Measurements from ENCODE around the gene USP9Y.
A peak's percentile ranks its signal among the peaks of the same experiment; 100 is the strongest.
"Not testable (repeated sequence)": the region's sequence is repeated elsewhere in the genome, so short reads cannot be mapped to it uniquely, and the experiment has no call there.

USP9Y gene, protein sequence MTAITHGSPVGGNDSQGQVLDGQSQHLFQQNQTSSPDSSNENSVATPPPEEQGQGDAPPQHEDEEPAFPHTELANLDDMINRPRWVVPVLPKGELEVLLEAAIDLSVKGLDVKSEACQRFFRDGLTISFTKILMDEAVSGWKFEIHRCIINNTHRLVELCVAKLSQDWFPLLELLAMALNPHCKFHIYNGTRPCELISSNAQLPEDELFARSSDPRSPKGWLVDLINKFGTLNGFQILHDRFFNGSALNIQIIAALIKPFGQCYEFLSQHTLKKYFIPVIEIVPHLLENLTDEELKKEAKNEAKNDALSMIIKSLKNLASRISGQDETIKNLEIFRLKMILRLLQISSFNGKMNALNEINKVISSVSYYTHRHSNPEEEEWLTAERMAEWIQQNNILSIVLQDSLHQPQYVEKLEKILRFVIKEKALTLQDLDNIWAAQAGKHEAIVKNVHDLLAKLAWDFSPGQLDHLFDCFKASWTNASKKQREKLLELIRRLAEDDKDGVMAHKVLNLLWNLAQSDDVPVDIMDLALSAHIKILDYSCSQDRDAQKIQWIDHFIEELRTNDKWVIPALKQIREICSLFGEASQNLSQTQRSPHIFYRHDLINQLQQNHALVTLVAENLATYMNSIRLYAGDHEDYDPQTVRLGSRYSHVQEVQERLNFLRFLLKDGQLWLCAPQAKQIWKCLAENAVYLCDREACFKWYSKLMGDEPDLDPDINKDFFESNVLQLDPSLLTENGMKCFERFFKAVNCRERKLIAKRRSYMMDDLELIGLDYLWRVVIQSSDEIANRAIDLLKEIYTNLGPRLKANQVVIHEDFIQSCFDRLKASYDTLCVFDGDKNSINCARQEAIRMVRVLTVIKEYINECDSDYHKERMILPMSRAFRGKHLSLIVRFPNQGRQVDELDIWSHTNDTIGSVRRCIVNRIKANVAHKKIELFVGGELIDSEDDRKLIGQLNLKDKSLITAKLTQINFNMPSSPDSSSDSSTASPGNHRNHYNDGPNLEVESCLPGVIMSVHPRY (N-terminal part only)

GRCh38 chrY:12701181-12701695 lies at the start of gene USP9Y:
Gene USP9Y, plus strand, starts transcription at chrY:12701231. Its CDS starts 8,217 bp downstream, at chrY:12709448.
- DNase-seq (ENCODE audit: low read depth in 2 of 2): no peak

DNA sequence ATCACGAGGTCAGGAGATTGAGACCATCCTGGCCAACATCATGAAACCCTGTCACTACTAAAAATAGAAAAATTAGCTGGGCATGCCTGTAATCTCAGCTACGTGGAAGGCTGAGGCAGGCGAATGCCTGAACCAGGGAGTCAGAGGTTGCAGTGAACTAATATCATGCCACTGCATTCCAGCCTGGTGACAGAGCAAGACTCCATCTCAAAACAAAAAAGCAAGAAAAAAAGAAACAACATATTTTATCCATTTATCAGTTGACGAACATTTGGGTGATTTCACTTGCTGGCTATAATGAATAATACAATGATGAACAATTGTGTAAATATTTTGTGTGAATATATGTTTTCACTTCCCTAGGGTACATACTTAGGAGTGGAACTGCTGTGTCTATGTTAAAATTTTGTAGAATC lies 49.4 kb upstream of the USP9Y start:
- no peak for DNase-seq (ENCODE audit: low read depth in 2 of 2)

DNA sequence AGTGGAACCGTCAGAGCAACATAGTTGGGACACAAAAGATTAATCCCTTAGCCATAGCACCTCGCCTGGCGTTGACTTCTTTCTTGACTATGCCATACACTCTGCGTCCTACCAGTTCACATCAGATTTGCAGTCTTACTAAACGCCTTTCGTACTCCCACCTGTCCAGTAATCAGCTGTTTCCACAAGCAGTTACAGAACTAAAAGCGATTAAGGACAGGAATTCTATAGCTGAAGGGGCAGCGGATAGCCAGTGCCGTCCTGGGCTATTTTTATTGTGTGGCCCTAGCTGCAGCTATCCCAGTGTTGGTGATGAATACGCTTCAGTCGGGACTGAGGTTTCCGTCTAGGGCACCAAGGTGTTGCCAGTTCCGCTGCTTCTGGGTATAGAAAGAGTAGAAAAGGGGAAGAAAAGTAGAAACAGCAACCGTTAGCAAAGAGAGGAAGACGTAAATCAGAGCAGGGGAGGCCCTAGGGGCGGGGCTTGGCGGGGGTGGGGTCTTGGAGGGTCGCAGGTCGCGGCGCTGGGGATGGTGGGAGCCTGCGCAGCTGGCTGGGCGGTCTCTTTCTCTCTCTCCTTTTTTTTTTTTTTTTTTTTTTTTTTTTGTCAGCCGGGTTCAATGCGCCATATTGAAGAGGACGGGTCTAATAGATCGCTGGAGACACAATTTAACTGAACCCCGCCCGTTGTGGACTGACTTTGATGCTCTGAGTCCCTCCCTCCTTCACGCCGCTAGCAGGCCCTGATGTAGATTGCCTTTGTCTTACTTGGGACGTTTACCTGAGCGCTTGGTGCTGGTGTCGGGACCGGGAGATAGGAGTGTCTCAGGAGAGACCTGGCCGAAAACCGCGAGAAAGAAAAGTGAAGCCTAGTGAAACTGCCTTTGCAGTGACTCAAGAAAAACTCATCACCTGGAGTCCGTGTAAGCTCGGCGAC lies 39.0 kb upstream of the USP9Y start:
- peak in 1 of 2 donors; percentile 61 for DNase-seq (ENCODE audit: low read depth in 2 of 2)

- no peak for DNase-seq (ENCODE audit: low read depth in 2 of 2)
Measured at GRCh38 chrY:12662745-12663591, 38.1 kb upstream of the USP9Y start.

DNA sequence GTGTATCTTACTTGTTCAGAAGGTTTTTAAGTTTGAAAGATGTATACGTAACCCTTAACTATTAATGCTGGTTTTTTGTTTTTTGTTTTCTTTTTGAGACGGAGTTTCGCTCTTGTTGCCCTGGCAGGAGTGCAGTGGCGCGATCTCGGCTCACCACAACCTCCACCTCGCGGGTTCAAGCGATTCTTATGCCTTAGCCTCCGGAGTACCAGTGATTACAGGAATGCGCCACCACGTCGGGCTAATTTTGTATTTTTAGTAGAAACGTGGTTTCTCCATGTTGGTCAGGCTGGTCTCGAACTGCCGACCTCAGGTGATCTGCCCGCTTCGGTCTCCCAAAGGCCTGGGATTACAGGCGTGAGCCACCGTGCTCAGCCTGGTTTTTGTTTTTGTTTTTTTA lies 37.2 kb upstream of the USP9Y start:
- not testable (repeated sequence) for DNase-seq (ENCODE audit: low read depth in 2 of 2)

DNA sequence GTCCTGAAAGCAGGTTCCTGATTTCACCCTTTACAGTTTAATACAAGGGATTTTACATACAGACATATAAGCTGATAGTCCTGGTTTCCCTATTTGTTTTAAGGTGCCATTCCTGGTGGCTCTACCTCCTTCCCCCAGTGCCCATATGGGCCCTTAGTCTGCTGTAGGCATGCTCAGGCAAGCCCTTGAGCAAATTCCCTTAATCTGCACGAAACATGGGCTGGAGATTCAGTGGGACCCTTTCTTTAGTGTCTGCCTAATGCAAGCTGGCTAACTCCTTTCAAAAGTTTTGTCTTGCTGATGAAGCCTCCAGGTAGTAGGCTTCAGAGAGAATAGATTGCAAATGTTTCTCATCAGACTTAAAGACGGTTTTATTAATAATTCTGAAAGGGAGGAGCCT lies 22.9 kb upstream of the USP9Y start:
- no peak for DNase-seq (ENCODE audit: low read depth in 2 of 2)

GRCh38 chrY:12681535-12681934 lies 19.5 kb upstream of the USP9Y start:
- DNase-seq (ENCODE audit: low read depth in 2 of 2): no peak

GRCh38 chrY:12688337-12688736 lies 12.7 kb upstream of the USP9Y start:
- DNase-seq (ENCODE audit: low read depth in 2 of 2): no peak

- no peak for DNase-seq (ENCODE audit: low read depth in 2 of 2)
Measured at GRCh38 chrY:12700087-12700486, 944 bp upstream of the USP9Y start.

DNA sequence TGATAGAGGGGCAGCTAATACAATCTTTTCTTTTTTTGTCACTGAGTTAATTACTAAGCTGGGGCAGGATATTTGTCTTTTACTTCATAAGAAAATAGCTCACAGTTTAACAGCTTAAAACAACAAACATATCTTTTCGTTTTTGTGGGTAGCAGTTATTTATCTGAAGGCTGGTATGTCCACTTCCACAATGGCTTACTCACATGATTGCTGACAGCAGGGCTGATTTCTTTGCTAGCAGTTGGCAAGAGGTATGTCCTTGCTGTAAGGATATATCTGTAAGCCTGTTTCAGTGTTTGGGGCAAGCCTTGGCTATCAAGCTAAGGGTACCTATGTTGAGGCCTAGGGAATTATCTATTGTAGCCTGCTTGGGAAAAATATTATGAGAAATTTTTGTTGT lies 1.1 kb downstream of the USP9Y start:
- no peak for DNase-seq (ENCODE audit: low read depth in 2 of 2)

GRCh38 chrY:12710460-12710859 lies 9.4 kb downstream of the USP9Y start:
- no peak for DNase-seq (ENCODE audit: low read depth in 2 of 2)

DNA sequence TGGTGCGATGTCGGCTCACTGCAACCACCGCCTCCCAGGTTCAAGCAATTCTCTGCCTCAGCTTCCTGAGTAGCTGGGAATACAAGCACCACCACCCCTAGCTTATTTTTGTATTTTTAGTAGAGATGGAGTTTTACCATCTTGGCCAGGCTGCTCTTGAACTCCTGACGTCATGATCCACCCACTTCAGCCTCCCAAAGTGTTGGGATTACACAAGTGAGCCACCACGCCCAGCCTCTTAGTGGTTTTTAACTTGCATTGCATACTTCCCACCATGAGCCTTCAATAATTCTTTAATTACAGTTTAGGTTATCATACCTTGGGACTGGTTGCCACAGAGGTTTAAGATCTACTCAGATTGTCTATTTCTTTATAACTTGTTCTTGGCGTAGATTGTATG lies 14.3 kb downstream of the USP9Y start:
- DNase-seq (ENCODE audit: low read depth in 2 of 2): no peak

- no peak for DNase-seq (ENCODE audit: low read depth in 2 of 2)
Measured at GRCh38 chrY:12729746-12730145, 28.7 kb downstream of the USP9Y start.

GRCh38 chrY:12733625-12734024 lies 32.6 kb downstream of the USP9Y start:
- DNase-seq (ENCODE audit: low read depth in 2 of 2): peak in 1 of 2 donors; percentile 5

- DNase-seq (ENCODE audit: low read depth in 2 of 2): no peak
Measured at GRCh38 chrY:12734051-12734450, 33.0 kb downstream of the USP9Y start.

GRCh38 chrY:12741414-12741813 lies 40.4 kb downstream of the USP9Y start:
- no peak for DNase-seq (ENCODE audit: low read depth in 2 of 2)

- no peak for DNase-seq (ENCODE audit: low read depth in 2 of 2)
Measured at GRCh38 chrY:12742725-12743124, 41.7 kb downstream of the USP9Y start.

DNA sequence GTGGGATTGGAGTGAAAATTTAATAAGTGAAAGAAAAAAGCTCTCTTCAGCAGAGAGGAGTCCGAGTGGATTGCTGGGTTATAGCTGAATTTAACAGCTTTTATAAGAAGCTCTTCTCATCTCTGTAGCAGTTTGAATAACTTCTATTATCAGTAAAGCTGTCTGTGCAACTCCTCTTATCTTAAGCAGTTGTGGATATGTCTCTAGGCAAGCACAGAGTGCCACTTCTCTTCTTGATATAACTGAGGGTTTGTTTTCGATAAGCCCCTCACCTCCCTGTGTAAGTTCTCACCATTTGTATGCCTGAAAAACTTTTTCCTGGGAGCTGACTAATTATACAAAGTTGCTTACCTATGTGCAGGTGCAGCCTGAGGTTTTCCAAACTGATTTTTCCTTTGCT lies 43.1 kb downstream of the USP9Y start:
- DNase-seq (ENCODE audit: low read depth in 2 of 2): no peak

GRCh38 chrY:12749293-12749692 lies 48.3 kb downstream of the USP9Y start:
- DNase-seq (ENCODE audit: low read depth in 2 of 2): no peak

DNA sequence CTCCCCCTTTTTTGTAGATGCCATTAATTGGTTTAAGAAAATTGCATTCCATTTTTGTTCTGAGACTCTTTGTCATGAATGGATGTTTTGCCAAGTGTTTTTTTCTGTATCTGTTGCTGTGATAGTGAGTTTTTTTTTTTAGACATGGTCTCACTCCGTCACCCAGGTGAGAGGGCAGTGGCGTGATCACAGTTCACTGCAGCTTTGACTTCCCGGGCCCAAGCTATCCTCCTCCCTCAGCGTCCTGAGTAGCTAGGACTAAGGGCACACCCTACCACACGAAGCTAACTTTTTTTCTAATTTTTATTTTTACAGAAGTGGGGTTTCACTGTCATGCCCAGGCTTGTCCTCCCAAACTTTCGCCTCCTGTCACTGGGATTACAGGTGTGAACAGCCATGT lies 51.8 kb downstream of the USP9Y start:
- no peak for DNase-seq (ENCODE audit: low read depth in 2 of 2)

All from stimulated activated CD8-positive, alpha-beta memory T cell treated with anti-CD3 and anti-CD28 coated beads, Interleukin-15, amount 100 ng/mL, for 4 hours (primary cell).